ENCODE measurements around the gene TUBA1C.

GRCh38 chr12:49304161-49304560 lies 39.3 kb downstream of the TUBA1C start:
- TF ChIP-seq CTCF (IDR thresholded peaks at IDR 0.05) (no peak), EZH2 (IDR thresholded peaks at IDR 0.05) (no peak)

All from neural progenitor cell (in vitro differentiated cells).